Measurements from ENCODE around the gene SHISA9.

DNA sequence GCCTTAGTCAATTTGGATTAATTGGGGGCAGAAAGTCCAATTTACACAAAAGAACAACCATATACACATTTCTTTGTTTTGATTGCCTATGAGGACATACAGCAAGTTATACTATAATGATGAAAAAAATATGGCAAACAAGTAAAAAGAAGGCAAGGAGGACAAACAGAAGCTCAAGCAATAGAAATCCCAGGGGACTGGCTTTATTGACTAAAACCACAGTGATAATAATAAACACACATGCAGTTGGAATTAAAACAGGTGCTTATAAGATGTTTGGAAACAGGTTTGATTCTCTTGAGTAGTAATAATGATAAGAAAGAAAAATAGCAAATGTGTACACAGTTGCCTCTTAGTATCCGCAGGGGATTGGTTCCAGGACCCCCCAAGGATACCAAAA, 176.4 kb downstream of the SHISA9 start:
- TF ChIP-seq, protein P1, sequence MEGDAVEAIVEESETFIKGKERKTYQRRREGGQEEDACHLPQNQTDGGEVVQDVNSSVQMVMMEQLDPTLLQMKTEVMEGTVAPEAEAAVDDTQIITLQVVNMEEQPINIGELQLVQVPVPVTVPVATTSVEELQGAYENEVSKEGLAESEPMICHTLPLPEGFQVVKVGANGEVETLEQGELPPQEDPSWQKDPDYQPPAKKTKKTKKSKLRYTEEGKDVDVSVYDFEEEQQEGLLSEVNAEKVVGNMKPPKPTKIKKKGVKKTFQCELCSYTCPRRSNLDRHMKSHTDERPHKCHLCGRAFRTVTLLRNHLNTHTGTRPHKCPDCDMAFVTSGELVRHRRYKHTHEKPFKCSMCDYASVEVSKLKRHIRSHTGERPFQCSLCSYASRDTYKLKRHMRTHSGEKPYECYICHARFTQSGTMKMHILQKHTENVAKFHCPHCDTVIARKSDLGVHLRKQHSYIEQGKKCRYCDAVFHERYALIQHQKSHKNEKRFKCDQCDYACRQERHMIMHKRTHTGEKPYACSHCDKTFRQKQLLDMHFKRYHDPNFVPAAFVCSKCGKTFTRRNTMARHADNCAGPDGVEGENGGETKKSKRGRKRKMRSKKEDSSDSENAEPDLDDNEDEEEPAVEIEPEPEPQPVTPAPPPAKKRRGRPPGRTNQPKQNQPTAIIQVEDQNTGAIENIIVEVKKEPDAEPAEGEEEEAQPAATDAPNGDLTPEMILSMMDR (IDR thresholded peaks at IDR 0.05; ENCODE audit: low read depth, low read length), result no peak
- TF ChIP-seq POLR2A (IDR thresholded peaks at IDR 0.05; ENCODE audit: extremely low read depth, insufficient read length), result no peak

Data from NB4 (cell line).